ENCODE measurements around the gene ZCCHC3.
"Not testable (repeated sequence)": the region's sequence is repeated elsewhere in the genome, so short reads cannot be mapped to it uniquely, and the experiment has no call there.

Gene ZCCHC3

GRCh38 chr20:330233-331149 is 33.1 kb downstream of the ZCCHC3 start:
- peak; percentile 89 for FAIRE-seq
- TF ChIP-seq POLR2AphosphoS5 (IDR thresholded peaks at IDR 0.05; ENCODE audit: low read depth, low read length) (no peak), TAF1 (IDR thresholded peaks at IDR 0.05; ENCODE audit: borderline replicate concordance, low read depth, low read length) (no peak), POLR2A (IDR thresholded peaks at IDR 0.05; ENCODE audit: low read depth, low read length) (no peak)
- DNase-seq (ENCODE audit: insufficient read length) = peak; percentile 68

- DNase-seq (ENCODE audit: insufficient read length) (no peak), FAIRE-seq (no peak)
- TF ChIP-seq POLR2A (IDR thresholded peaks at IDR 0.05; ENCODE audit: low read depth, low read length) (no peak), TAF1 (IDR thresholded peaks at IDR 0.05; ENCODE audit: borderline replicate concordance, low read depth, low read length) (no peak)
These were observed 37.2 kb downstream of the ZCCHC3 start for GRCh38 chr20:334578-334977.

- not testable (repeated sequence) for DNase-seq (ENCODE audit: insufficient read length); FAIRE-seq
These were observed 38.7 kb downstream of the ZCCHC3 start for GRCh38 chr20:336040-336439.

GRCh38 chr20:341682-342081 is 44.3 kb downstream of the ZCCHC3 start:
- TF ChIP-seq TAF1 (IDR thresholded peaks at IDR 0.05; ENCODE audit: borderline replicate concordance, low read depth, low read length) (no peak), POLR2A (IDR thresholded peaks at IDR 0.05; ENCODE audit: low read depth, low read length) (no peak), POLR2AphosphoS5 (IDR thresholded peaks at IDR 0.05; ENCODE audit: low read depth, low read length) (no peak)
- DNase-seq (ENCODE audit: insufficient read length) = no peak

GRCh38 chr20:343107-343506 is 45.7 kb downstream of the ZCCHC3 start:
- DNase-seq (ENCODE audit: insufficient read length) (no peak), FAIRE-seq (no peak)
- TF ChIP-seq POLR2AphosphoS5 (IDR thresholded peaks at IDR 0.05; ENCODE audit: low read depth, low read length) (no peak), POLR2A (IDR thresholded peaks at IDR 0.05; ENCODE audit: low read depth, low read length) (no peak), TAF1 (IDR thresholded peaks at IDR 0.05; ENCODE audit: borderline replicate concordance, low read depth, low read length) (no peak)

More at GRCh38 chr20:341682-342081, 44.3 kb downstream of the ZCCHC3 start:
- no peak for FAIRE-seq

- no peak for FAIRE-seq
- DNase-seq (ENCODE audit: insufficient read length) = no peak
- TF ChIP-seq POLR2AphosphoS5 (IDR thresholded peaks at IDR 0.05; ENCODE audit: low read depth, low read length) (no peak), TAF1 (IDR thresholded peaks at IDR 0.05; ENCODE audit: borderline replicate concordance, low read depth, low read length) (no peak), POLR2A (IDR thresholded peaks at IDR 0.05; ENCODE audit: low read depth, low read length) (no peak)
These were observed 48.8 kb downstream of the ZCCHC3 start for GRCh38 chr20:346033-346639.

GRCh38 chr20:346640-347316 is 49.4 kb downstream of the ZCCHC3 start, which contains the start of gene NRSN2:
Gene NRSN2 (plus strand): TSS chr20:347111. CDS start chr20:349644, 2,533 bp downstream.
- DNase-seq (ENCODE audit: insufficient read length) (peak; percentile 84), FAIRE-seq (peak; percentile 70)
- peak; percentile 46; the same call in 1 of the 2 replicates for TF ChIP-seq POLR2A (IDR thresholded peaks at IDR 0.05; ENCODE audit: low read depth, low read length)
- no peak for TF ChIP-seq TAF1 (IDR thresholded peaks at IDR 0.05; ENCODE audit: borderline replicate concordance, low read depth, low read length)

- no peak for DNase-seq (ENCODE audit: insufficient read length)
- no peak for FAIRE-seq
- no peak for TF ChIP-seq POLR2A (IDR thresholded peaks at IDR 0.05; ENCODE audit: low read depth, low read length)
- TF ChIP-seq POLR2AphosphoS5 (IDR thresholded peaks at IDR 0.05; ENCODE audit: low read depth, low read length) = no peak
- no peak for TF ChIP-seq TAF1 (IDR thresholded peaks at IDR 0.05; ENCODE audit: borderline replicate concordance, low read depth, low read length)
These were observed 49.9 kb downstream of the ZCCHC3 start for GRCh38 chr20:347317-347639.

GRCh38 chr20:347640-348484 is 50.5 kb downstream of the ZCCHC3 start:
- DNase-seq (ENCODE audit: insufficient read length) (peak; percentile 95), FAIRE-seq (peak; percentile 91)
- peak; percentile 44; the same call in 1 of the 2 replicates for TF ChIP-seq POLR2A (IDR thresholded peaks at IDR 0.05; ENCODE audit: low read depth, low read length)
- no peak for TF ChIP-seq POLR2AphosphoS5 (IDR thresholded peaks at IDR 0.05; ENCODE audit: low read depth, low read length)
- TF ChIP-seq TAF1 (IDR thresholded peaks at IDR 0.05; ENCODE audit: borderline replicate concordance, low read depth, low read length) = no peak

- DNase-seq (ENCODE audit: insufficient read length) = no peak
- no peak for FAIRE-seq
- TF ChIP-seq POLR2A (IDR thresholded peaks at IDR 0.05; ENCODE audit: low read depth, low read length) (no peak), POLR2AphosphoS5 (IDR thresholded peaks at IDR 0.05; ENCODE audit: low read depth, low read length) (no peak), TAF1 (IDR thresholded peaks at IDR 0.05; ENCODE audit: borderline replicate concordance, low read depth, low read length) (no peak)
These were observed 51.8 kb downstream of the ZCCHC3 start for GRCh38 chr20:348972-349841.
